ENCODE results near the gene PIGBOS1.
"Not testable (repeated sequence)": the region's sequence is repeated elsewhere in the genome, so short reads cannot be mapped to it uniquely, and the experiment has no call there.

The PIGBOS1 gene

DNA sequence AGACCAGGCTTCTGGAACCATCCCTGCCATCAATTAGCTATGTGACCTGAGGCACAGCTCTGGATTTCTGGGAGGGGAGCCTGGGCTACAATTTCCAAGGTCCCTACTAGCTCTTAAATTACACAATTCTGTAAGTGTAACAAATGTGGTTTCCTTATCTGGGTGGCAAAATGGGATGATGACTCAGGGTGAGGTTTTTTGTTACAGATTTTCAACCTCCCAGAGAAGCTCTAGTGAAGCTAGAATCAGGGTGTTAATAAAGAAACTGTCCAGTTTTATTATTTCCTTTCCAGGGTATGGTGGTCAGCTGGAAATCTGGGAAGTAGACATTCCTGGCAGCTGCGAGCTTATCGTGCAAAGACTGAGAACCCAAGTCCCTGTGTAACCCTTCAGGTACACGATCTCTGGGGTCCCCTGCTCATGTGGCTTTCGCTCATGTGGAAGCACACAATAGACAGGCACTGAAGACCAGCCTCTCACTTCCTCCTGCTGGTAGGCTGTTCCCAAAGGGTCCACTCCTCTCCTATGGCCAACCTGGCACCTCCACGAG, 36.6 kb downstream of the PIGBOS1 start:
- Histone ChIP-seq H3K79me2 (ENCODE audit: control insufficient read depth, insufficient read depth, low read length, unreplicated experiment) (peaks cover 47% of the 10 kb centered on the region), H3K27ac (ENCODE audit: low read depth, low read length) (peak overlapping the region; percentile 79), H3K27me3 (ENCODE audit: insufficient read depth, low read length) (no peaks in the 10 kb centered on the region), H3K4me3 (ENCODE audit: low read depth, low read length) (peak overlapping the region; percentile 48; the same call in 1 of the 2 replicates), H2AFZ (ENCODE audit: low read length, unreplicated experiment) (no peak overlapping the region), H3K36me3 (ENCODE audit: insufficient read depth, low read length) (no peaks in the 10 kb centered on the region), H3K4me1 (ENCODE audit: control insufficient read depth, insufficient read depth, low read length, unreplicated experiment) (peaks cover 33% of the 10 kb centered on the region)

DNA sequence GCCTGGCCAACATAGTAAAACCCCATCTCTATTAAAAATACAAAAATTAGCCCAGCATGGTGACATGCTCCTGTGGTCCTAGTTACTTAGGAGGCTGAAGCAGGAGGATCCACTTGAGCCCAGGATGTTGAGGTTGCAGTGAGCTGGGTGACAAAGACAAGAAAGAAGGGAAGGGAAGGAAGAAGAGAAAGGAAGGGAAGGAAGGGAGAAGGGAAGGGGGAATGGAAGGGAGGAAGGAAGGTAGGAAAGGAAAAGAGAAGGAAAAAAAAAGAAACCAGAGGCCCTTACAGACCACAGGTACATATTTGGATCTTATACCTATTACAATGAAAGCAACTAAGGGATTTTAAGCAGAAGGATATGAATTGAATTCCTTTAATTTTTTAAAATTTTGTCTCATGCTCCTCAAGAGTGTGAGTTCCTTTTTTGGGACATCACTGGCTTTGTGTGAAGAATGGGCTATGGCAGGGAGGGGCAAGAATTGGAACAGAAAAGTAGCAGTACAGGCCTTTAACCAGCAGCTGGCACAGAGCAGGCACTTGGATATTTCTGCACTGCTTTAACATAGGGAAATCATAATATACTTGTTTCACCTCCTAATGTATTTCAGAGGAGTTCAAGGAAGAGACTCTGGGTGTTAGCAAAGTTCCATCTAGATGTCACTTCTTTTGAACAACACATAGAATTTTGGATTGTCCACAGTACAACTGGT, 37.2 kb downstream of the PIGBOS1 start:
- H3K79me2 ChIP-seq (ENCODE audit: control insufficient read depth, insufficient read depth, low read length, unreplicated experiment), result peaks cover 47% of the 10 kb centered on the region
- H3K4me3 ChIP-seq (ENCODE audit: low read depth, low read length), result no peak overlapping the region
- no peak overlapping the region for H2AFZ ChIP-seq (ENCODE audit: low read length, unreplicated experiment)
- H3K27ac ChIP-seq (ENCODE audit: low read depth, low read length), result peak overlapping the region; percentile 79
- peaks cover 33% of the 10 kb centered on the region for H3K4me1 ChIP-seq (ENCODE audit: control insufficient read depth, insufficient read depth, low read length, unreplicated experiment)
- no peaks in the 10 kb centered on the region for H3K27me3 ChIP-seq (ENCODE audit: insufficient read depth, low read length)
- no peaks in the 10 kb centered on the region for H3K36me3 ChIP-seq (ENCODE audit: insufficient read depth, low read length)

DNA sequence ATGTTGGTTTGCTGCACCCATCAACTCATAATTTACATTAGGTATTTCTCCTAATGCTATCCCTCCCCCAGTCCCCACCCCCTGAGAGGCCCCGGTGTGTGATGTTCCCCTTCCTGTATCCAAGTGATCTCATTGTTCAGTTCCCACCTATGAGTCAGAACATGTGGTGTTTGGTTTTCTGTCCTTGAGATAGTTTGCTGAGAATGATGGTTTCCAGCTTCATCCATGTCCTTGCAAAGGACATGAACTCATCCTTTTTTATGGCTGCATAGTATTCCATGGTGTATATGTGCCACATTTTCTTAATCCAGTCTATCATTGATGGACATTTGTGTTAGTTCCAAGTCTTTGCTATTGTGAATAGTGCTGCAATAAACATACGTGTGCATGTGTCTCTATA, 38.3 kb downstream of the PIGBOS1 start:
- not testable (repeated sequence) for H3K27ac ChIP-seq (ENCODE audit: low read depth, low read length); H2AFZ ChIP-seq (ENCODE audit: low read length, unreplicated experiment); H3K27me3 ChIP-seq (ENCODE audit: insufficient read depth, low read length); H3K4me3 ChIP-seq (ENCODE audit: low read depth, low read length); H3K36me3 ChIP-seq (ENCODE audit: insufficient read depth, low read length)
- Histone ChIP-seq H3K4me1 (ENCODE audit: control insufficient read depth, insufficient read depth, low read length, unreplicated experiment) (peaks cover 33% of the 10 kb centered on the region), H3K79me2 (ENCODE audit: control insufficient read depth, insufficient read depth, low read length, unreplicated experiment) (peaks cover 36% of the 10 kb centered on the region)

DNA sequence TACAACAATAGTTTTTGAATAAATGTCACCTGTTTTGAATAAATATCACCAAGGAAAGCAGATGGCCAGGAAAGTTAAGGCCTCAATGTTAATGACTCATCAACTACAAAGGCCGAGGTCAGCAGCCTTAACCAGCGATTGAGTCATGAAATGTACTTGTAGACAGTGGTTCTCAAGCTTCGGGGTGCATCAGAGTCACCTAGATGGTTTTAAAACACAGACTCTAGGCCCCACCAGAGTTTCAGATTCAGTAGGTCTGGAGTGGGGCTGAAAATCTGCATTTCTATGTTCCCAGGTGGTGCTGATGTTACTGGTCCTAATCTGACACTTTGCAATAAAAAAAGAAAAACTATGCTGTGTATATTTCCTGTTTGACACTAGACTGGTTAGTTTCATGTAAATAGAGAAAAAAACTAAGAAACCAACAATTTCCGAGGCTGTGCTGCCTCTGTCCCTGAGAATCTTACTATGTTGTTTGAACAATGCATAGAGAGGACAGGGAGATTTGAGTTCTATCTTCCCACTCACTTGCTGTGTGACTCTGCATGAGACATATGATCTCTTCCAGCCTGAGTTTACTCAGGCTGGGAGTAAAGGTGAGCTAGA, 39.1 kb downstream of the PIGBOS1 start:
- H3K79me2 ChIP-seq (ENCODE audit: control insufficient read depth, insufficient read depth, low read length, unreplicated experiment), result peaks cover 29% of the 10 kb centered on the region
- H3K27ac ChIP-seq (ENCODE audit: low read depth, low read length), result peak overlapping the region; percentile 91
- peaks cover 33% of the 10 kb centered on the region for H3K4me1 ChIP-seq (ENCODE audit: control insufficient read depth, insufficient read depth, low read length, unreplicated experiment)
- no peak overlapping the region for H2AFZ ChIP-seq (ENCODE audit: low read length, unreplicated experiment)
- no peaks in the 10 kb centered on the region for H3K36me3 ChIP-seq (ENCODE audit: insufficient read depth, low read length)
- peak overlapping the region; percentile 40; the same call in 1 of the 2 replicates for H3K4me3 ChIP-seq (ENCODE audit: low read depth, low read length)
- H3K27me3 ChIP-seq (ENCODE audit: insufficient read depth, low read length), result no peaks in the 10 kb centered on the region

DNA sequence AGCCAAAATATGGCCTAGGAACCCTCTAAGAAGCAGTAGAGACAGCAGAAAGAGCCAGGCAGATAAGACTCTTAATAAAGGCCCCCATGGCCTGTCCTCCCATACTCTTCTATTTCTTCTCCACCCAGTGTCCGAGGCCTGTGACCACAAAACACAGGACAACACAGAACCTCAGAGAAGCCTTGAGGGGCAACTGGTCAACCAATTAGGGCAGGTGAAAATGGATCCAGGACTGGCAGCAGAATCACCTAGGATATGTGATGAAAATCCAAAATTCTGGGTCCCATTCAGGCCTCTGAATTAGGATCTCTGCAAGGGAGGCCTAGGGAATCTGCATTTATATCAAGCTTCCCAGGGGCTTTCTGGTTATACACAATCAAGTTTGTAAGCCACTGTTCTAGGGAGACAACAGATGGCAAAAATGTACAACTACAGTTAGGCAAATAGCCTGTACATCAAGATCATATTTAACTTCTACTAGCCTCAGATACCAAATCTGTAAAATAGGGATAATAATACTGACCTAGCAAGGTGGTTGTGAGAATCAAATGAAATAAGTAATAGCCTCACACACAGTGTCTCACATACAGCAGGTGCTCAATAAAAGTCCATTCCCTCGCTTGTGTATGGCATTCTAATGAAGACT, 39.7 kb downstream of the PIGBOS1 start:
- Histone ChIP-seq H3K36me3 (ENCODE audit: insufficient read depth, low read length) (no peaks in the 10 kb centered on the region), H2AFZ (ENCODE audit: low read length, unreplicated experiment) (no peak overlapping the region), H3K27ac (ENCODE audit: low read depth, low read length) (peak overlapping the region; percentile 91), H3K4me3 (ENCODE audit: low read depth, low read length) (no peak overlapping the region), H3K4me1 (ENCODE audit: control insufficient read depth, insufficient read depth, low read length, unreplicated experiment) (peaks cover 33% of the 10 kb centered on the region), H3K27me3 (ENCODE audit: insufficient read depth, low read length) (no peaks in the 10 kb centered on the region), H3K79me2 (ENCODE audit: control insufficient read depth, insufficient read depth, low read length, unreplicated experiment) (peaks cover 23% of the 10 kb centered on the region)

DNA sequence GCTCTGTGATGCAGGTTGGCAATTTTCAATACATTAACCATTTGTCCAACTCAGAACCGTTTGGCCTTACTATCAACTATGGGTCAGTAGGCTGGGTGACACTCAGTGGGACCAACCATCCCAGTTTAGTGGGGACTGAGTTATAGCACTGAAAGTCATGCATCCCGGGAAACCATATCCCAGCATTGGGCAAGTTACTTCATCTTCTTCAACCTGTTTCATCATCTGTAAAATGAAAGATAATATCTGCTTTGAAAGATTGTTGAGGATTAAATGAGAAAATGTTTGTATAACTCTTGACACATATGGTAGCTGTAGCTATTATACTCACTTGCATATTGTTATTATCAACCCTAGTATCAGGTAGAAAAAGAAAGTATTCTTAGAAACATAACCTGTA, 41.2 kb downstream of the PIGBOS1 start:
- no peak overlapping the region for H2AFZ ChIP-seq (ENCODE audit: low read length, unreplicated experiment)
- peaks cover 26% of the 10 kb centered on the region for H3K4me1 ChIP-seq (ENCODE audit: control insufficient read depth, insufficient read depth, low read length, unreplicated experiment)
- peaks cover 24% of the 10 kb centered on the region for H3K79me2 ChIP-seq (ENCODE audit: control insufficient read depth, insufficient read depth, low read length, unreplicated experiment)
- no peak overlapping the region for H3K27ac ChIP-seq (ENCODE audit: low read depth, low read length)
- H3K4me3 ChIP-seq (ENCODE audit: low read depth, low read length), result no peak overlapping the region
- H3K36me3 ChIP-seq (ENCODE audit: insufficient read depth, low read length), result no peaks in the 10 kb centered on the region
- no peaks in the 10 kb centered on the region for H3K27me3 ChIP-seq (ENCODE audit: insufficient read depth, low read length)

DNA sequence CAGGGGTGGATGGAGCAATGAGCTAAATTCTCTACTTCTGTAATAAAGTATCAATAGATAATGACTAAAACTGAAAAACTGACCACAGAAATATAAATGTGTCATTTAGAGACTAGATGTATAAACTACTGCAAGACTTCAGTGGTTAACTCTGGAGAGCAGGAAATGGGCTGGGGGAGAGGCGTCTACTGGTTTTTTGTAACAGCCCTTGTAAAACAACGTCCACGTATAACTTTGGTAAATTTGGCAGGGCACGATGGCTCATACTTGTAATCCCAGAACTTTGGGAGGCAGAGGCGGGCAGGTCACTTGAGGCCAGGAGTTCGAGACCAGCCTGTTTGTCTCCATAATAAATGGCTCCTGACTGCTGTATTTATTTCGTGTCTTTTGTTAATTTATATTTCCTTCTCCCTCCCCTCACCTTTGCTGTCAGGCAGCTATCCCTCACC, 41.8 kb downstream of the PIGBOS1 start:
- Histone ChIP-seq H3K27ac (ENCODE audit: low read depth, low read length) (no peak overlapping the region), H3K4me1 (ENCODE audit: control insufficient read depth, insufficient read depth, low read length, unreplicated experiment) (peaks cover 21% of the 10 kb centered on the region), H3K79me2 (ENCODE audit: control insufficient read depth, insufficient read depth, low read length, unreplicated experiment) (peaks cover 28% of the 10 kb centered on the region), H3K36me3 (ENCODE audit: insufficient read depth, low read length) (no peaks in the 10 kb centered on the region), H3K27me3 (ENCODE audit: insufficient read depth, low read length) (no peaks in the 10 kb centered on the region), H3K4me3 (ENCODE audit: low read depth, low read length) (no peak overlapping the region), H2AFZ (ENCODE audit: low read length, unreplicated experiment) (no peak overlapping the region)

DNA sequence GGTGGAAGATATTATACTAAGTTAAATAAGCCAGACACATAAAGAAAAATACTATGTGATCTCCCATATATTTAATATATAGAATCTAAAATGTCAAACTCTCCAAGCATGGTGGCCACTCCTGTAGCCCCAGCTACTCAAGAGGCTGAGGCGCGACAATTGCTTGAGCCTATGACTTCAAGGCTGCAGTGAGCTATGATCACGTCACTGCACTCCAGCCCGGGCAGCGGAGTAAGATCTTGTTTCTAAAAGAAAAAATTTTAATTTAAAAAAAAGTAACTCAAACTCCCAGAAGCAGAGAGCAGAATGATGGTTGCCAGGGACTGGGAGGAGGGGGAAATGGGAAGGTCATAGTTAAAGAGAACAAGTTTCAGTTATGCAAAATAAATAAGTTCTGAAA, 42.6 kb downstream of the PIGBOS1 start:
- peaks cover 21% of the 10 kb centered on the region for H3K79me2 ChIP-seq (ENCODE audit: control insufficient read depth, insufficient read depth, low read length, unreplicated experiment)
- H3K27me3 ChIP-seq (ENCODE audit: insufficient read depth, low read length), result no peaks in the 10 kb centered on the region
- no peaks in the 10 kb centered on the region for H3K36me3 ChIP-seq (ENCODE audit: insufficient read depth, low read length)
- no peak overlapping the region for H3K4me3 ChIP-seq (ENCODE audit: low read depth, low read length)
- peaks cover 14% of the 10 kb centered on the region for H3K4me1 ChIP-seq (ENCODE audit: control insufficient read depth, insufficient read depth, low read length, unreplicated experiment)
- H2AFZ ChIP-seq (ENCODE audit: low read length, unreplicated experiment), result no peak overlapping the region
- H3K27ac ChIP-seq (ENCODE audit: low read depth, low read length), result no peak overlapping the region

DNA sequence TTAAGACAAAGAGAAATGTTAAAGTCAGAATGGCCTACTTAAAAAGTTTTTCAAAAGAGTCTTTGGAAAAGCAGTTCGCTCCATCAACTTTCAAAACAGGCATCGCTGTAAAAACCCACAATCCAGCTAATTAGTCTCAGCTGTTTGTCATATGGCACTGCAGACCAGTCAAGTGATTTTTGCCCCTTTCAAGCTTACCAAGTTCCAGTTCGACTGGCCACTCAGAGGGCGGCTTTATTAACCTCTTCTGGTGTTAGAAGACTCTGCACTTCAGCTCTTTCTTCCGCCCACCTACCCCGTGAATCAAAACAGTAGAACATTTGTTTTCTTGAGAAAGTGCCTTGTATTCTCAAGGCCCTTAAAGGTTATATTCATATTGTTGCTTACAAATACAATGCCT, 48.6 kb downstream of the PIGBOS1 start:
- Histone ChIP-seq H3K27ac (ENCODE audit: low read depth, low read length) (no peak overlapping the region), H3K4me1 (ENCODE audit: control insufficient read depth, insufficient read depth, low read length, unreplicated experiment) (peaks cover 4% of the 10 kb centered on the region), H2AFZ (ENCODE audit: low read length, unreplicated experiment) (no peak overlapping the region), H3K36me3 (ENCODE audit: insufficient read depth, low read length) (no peaks in the 10 kb centered on the region), H3K79me2 (ENCODE audit: control insufficient read depth, insufficient read depth, low read length, unreplicated experiment) (peaks cover 13% of the 10 kb centered on the region), H3K27me3 (ENCODE audit: insufficient read depth, low read length) (no peaks in the 10 kb centered on the region), H3K4me3 (ENCODE audit: low read depth, low read length) (no peak overlapping the region)

DNA sequence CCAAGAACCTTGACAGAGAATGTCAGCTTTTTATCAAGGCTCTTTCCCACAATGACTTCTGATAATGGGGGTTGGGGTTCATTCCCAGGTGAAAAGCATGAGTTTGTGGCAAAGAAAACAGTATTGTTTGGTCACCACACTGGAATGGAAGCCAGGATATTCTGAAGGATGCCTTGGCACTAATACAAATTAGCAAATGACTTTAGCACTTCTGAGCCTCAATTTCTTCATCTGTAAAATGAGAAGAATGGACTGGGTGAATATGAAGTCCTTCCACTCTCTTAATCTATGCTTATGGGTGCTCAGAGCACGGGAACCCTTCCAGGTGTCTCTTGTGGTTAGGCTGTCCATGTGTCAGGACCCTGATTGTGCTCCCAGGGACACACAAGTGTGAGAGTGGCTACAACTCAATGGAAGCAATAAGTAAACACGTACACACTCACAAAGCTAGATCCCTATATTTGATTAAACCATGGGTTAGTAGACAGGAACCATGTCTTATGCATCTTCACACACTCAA, 50.7 kb downstream of the PIGBOS1 start:
- no peak overlapping the region for H3K4me3 ChIP-seq (ENCODE audit: low read depth, low read length)
- no peak overlapping the region for H2AFZ ChIP-seq (ENCODE audit: low read length, unreplicated experiment)
- peaks cover 4% of the 10 kb centered on the region for H3K4me1 ChIP-seq (ENCODE audit: control insufficient read depth, insufficient read depth, low read length, unreplicated experiment)
- no peak overlapping the region for H3K27ac ChIP-seq (ENCODE audit: low read depth, low read length)
- H3K27me3 ChIP-seq (ENCODE audit: insufficient read depth, low read length), result no peaks in the 10 kb centered on the region
- no peaks in the 10 kb centered on the region for H3K36me3 ChIP-seq (ENCODE audit: insufficient read depth, low read length)
- peaks cover 9% of the 10 kb centered on the region for H3K79me2 ChIP-seq (ENCODE audit: control insufficient read depth, insufficient read depth, low read length, unreplicated experiment)

Data from ACC112 (cell line).